HEK293 (cell line): ENCODE results near the gene PRELID1.

Experiments
- CTCF ChIP-seq: fragments of 450-650 bp; formaldehyde crosslinking; IDR thresholded peaks from 2 replicates; pipeline ENCODE4 v1.5.1; 2016; ENCODE audit warnings: missing biosample characterization, missing genetic modification characterization
- EGR2 ChIP-seq: fragments of 450-650 bp; formaldehyde crosslinking; IDR thresholded peaks from 2 replicates; pipeline ENCODE4 v1.5.1; 2016; ENCODE audit warnings: low read depth, missing biosample characterization, missing genetic modification characterization
- KLF1 ChIP-seq: fragments of 450-650 bp; formaldehyde crosslinking; IDR thresholded peaks from 2 replicates; pipeline ENCODE4 v1.5.1; 2016; ENCODE audit warnings: missing biosample characterization, missing genetic modification characterization
- MYNN ChIP-seq: fragments of 450-650 bp; formaldehyde crosslinking; IDR thresholded peaks from 2 replicates; pipeline ENCODE4 v1.5.1; 2016; ENCODE audit warnings: missing biosample characterization, missing genetic modification characterization, borderline replicate concordance
- PATZ1 ChIP-seq: fragments of 450-650 bp; formaldehyde crosslinking; IDR thresholded peaks from 2 replicates; pipeline ENCODE4 v1.5.1; 2016; ENCODE audit warnings: missing biosample characterization, missing genetic modification characterization
- REST ChIP-seq: fragments of 450-650 bp; formaldehyde crosslinking; IDR thresholded peaks from 2 replicates; pipeline ENCODE4 v1.5.1; 2016; ENCODE audit warnings: missing biosample characterization, missing genetic modification characterization
- SALL2 ChIP-seq: fragments of 450-650 bp; formaldehyde crosslinking; IDR thresholded peaks from 2 replicates; pipeline ENCODE4 v1.5.0; 2017; ENCODE audit warnings: missing biosample characterization, mild to moderate bottlenecking, missing genetic modification characterization, borderline replicate concordance
- YY1 ChIP-seq: fragments of 450-650 bp; formaldehyde crosslinking; IDR thresholded peaks from 2 replicates; pipeline ENCODE4 v1.5.1; 2018; ENCODE audit warnings: missing biosample characterization, missing genetic modification characterization
- ZEB2 ChIP-seq: fragments of 450-650 bp; formaldehyde crosslinking; IDR thresholded peaks from 2 replicates; pipeline ENCODE4 v1.5.1; 2016; ENCODE audit warnings: missing biosample characterization, missing genetic modification characterization
- ZNF214 ChIP-seq: fragments of 450-650 bp; formaldehyde crosslinking; IDR thresholded peaks from 2 replicates; pipeline ENCODE4 v1.5.1; 2017; ENCODE audit warnings: missing biosample characterization, mild to moderate bottlenecking, missing genetic modification characterization, borderline replicate concordance
- ZNF324 ChIP-seq: fragments of 450-650 bp; formaldehyde crosslinking; IDR thresholded peaks from 2 replicates; pipeline ENCODE4 v1.5.1; 2016; ENCODE audit warnings: missing biosample characterization, missing genetic modification characterization
- ZNF530 ChIP-seq: fragments of 450-650 bp; formaldehyde crosslinking; IDR thresholded peaks from 2 replicates; pipeline ENCODE4 v1.5.1; 2016; ENCODE audit warnings: low read depth, missing biosample characterization, missing genetic modification characterization
- ZNF664 ChIP-seq: fragments of 450-650 bp; formaldehyde crosslinking; IDR thresholded peaks from 2 replicates; pipeline ENCODE4 v1.5.1; 2016; ENCODE audit warnings: missing biosample characterization, missing genetic modification characterization
- ZXDB ChIP-seq: fragments of 450-650 bp; formaldehyde crosslinking; IDR thresholded peaks from 2 replicates; pipeline ENCODE4 v1.5.1; 2016; ENCODE audit warnings: missing biosample characterization, missing genetic modification characterization

GRCh38 chr5:177271113-177271512 is 32.5 kb upstream of the PRELID1 start:
- TF ChIP-seq ZNF324 (tag by site-specific recombination) (no peak), ZNF530 (no peak), ZNF214 (tag by site-specific recombination) (no peak), ZEB2 (no peak), ZXDB (tag by site-specific recombination) (no peak), SALL2 (tag by site-specific recombination) (no peak), CTCF (tag by site-specific recombination) (no peak), EGR2 (tag by site-specific recombination) (no peak), PATZ1 (tag by site-specific recombination) (no peak), ZNF664 (tag by site-specific recombination) (no peak), MYNN (tag by site-specific recombination) (no peak), YY1 (tag by site-specific recombination) (no peak), REST (tag by site-specific recombination) (no peak), KLF1 (tag by site-specific recombination) (no peak)
